ENCODE data around the gene PCNX2. TPM values are rescaled to one million over a fixed set of nuclear protein-coding genes. Genes with fewer than 3 reads are reported as not detected.

Gene PCNX2
- total RNA-seq, 1 experiment from 2014 or later: 15.3 TPM

DNA sequence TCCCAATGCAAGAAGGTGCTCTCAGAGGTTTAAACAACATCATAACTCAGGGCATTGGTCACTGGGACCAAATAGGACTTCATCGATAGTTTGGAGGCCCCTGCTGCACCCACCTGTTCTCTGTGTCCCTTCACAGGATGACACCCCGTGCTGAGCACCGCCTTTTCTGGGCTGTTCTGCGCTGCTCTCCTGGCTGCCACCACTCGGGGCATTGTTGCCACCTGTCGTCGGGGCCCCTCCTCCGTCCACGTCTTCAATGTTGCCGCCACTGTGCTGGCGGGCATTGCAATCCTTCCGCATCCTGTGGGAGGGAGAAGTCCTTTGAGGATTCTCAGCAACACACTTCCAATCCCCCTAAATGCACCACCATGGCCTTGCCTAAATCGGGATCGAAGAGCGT, 297.4 kb downstream of the PCNX2 start:
- DNase-seq (ENCODE audit: low read depth, low spot score) (no peak), ATAC-seq (no peak; the same call in 1 of the 2 replicates)
- H3K36me3 ChIP-seq (ENCODE audit: control insufficient read depth in 1 of 2, insufficient read depth in 2 of 2, low read length in 2 of 2): peaks cover 0 to 6% of the 10 kb centered on the region in 2 experiments; a peak in 3 of 4 replicates
- ChIA-PET RAD21 (ENCODE audit: low non-redundant PET in 1 of 2, low total read pairs in 2 of 2, uncharacterized antibody in 2 of 2, unreplicated experiment in 2 of 2) (no interaction called here), CTCF (no interaction called here), POLR2A (no interaction called here)
- no peak overlapping the region for H3K27ac ChIP-seq (ENCODE audit: low read depth, low read length)
- TF ChIP-seq POLR2A (IDR thresholded peaks at IDR 0.05; ENCODE audit: borderline replicate concordance, extremely low read depth, insufficient read depth, insufficient read length) (no peak), SRF (IDR thresholded peaks at IDR 0.05; ENCODE audit: low read depth) (no peak), FOSL1 (IDR thresholded peaks at IDR 0.05; ENCODE audit: low read depth) (no peak), EGR1 (IDR thresholded peaks at IDR 0.05; ENCODE audit: low read depth) (no peak), ZFX (IDR thresholded peaks at IDR 0.05) (no peak), CEBPB (IDR thresholded peaks at IDR 0.05; ENCODE audit: low read depth) (no peak), EZH2 (IDR thresholded peaks at IDR 0.05) (no peak), CBX3 (IDR thresholded peaks at IDR 0.05; ENCODE audit: low read depth) (no peak), SP1 (IDR thresholded peaks at IDR 0.05; ENCODE audit: low read depth) (no peak), ZNF274 (IDR thresholded peaks at IDR 0.05; ENCODE audit: low read depth, low read length) (no peak), TCF7L2 (IDR thresholded peaks at IDR 0.05; ENCODE audit: borderline replicate concordance, extremely low read depth, insufficient read depth, insufficient read length) (no peak), YY1 (IDR thresholded peaks at IDR 0.05; ENCODE audit: extremely low read depth, insufficient replicate concordance, low read depth, low read length) (no peak)
- TF ChIP-seq, protein P1, sequence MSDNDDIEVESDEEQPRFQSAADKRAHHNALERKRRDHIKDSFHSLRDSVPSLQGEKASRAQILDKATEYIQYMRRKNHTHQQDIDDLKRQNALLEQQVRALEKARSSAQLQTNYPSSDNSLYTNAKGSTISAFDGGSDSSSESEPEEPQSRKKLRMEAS (IDR thresholded peaks at IDR 0.05): no peak
- TF ChIP-seq, protein P2, sequence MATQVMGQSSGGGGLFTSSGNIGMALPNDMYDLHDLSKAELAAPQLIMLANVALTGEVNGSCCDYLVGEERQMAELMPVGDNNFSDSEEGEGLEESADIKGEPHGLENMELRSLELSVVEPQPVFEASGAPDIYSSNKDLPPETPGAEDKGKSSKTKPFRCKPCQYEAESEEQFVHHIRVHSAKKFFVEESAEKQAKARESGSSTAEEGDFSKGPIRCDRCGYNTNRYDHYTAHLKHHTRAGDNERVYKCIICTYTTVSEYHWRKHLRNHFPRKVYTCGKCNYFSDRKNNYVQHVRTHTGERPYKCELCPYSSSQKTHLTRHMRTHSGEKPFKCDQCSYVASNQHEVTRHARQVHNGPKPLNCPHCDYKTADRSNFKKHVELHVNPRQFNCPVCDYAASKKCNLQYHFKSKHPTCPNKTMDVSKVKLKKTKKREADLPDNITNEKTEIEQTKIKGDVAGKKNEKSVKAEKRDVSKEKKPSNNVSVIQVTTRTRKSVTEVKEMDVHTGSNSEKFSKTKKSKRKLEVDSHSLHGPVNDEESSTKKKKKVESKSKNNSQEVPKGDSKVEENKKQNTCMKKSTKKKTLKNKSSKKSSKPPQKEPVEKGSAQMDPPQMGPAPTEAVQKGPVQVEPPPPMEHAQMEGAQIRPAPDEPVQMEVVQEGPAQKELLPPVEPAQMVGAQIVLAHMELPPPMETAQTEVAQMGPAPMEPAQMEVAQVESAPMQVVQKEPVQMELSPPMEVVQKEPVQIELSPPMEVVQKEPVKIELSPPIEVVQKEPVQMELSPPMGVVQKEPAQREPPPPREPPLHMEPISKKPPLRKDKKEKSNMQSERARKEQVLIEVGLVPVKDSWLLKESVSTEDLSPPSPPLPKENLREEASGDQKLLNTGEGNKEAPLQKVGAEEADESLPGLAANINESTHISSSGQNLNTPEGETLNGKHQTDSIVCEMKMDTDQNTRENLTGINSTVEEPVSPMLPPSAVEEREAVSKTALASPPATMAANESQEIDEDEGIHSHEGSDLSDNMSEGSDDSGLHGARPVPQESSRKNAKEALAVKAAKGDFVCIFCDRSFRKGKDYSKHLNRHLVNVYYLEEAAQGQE (IDR thresholded peaks at IDR 0.05; ENCODE audit: low read depth): no peak
- TF ChIP-seq, protein P3, sequence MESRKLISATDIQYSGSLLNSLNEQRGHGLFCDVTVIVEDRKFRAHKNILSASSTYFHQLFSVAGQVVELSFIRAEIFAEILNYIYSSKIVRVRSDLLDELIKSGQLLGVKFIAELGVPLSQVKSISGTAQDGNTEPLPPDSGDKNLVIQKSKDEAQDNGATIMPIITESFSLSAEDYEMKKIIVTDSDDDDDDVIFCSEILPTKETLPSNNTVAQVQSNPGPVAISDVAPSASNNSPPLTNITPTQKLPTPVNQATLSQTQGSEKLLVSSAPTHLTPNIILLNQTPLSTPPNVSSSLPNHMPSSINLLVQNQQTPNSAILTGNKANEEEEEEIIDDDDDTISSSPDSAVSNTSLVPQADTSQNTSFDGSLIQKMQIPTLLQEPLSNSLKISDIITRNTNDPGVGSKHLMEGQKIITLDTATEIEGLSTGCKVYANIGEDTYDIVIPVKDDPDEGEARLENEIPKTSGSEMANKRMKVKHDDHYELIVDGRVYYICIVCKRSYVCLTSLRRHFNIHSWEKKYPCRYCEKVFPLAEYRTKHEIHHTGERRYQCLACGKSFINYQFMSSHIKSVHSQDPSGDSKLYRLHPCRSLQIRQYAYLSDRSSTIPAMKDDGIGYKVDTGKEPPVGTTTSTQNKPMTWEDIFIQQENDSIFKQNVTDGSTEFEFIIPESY (IDR thresholded peaks at IDR 0.05; ENCODE audit: extremely low read depth, insufficient replicate concordance, low read length): no peak
- TF ChIP-seq, protein P4, sequence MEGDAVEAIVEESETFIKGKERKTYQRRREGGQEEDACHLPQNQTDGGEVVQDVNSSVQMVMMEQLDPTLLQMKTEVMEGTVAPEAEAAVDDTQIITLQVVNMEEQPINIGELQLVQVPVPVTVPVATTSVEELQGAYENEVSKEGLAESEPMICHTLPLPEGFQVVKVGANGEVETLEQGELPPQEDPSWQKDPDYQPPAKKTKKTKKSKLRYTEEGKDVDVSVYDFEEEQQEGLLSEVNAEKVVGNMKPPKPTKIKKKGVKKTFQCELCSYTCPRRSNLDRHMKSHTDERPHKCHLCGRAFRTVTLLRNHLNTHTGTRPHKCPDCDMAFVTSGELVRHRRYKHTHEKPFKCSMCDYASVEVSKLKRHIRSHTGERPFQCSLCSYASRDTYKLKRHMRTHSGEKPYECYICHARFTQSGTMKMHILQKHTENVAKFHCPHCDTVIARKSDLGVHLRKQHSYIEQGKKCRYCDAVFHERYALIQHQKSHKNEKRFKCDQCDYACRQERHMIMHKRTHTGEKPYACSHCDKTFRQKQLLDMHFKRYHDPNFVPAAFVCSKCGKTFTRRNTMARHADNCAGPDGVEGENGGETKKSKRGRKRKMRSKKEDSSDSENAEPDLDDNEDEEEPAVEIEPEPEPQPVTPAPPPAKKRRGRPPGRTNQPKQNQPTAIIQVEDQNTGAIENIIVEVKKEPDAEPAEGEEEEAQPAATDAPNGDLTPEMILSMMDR (IDR thresholded peaks at IDR 0.05 in 2 of 3, conservative IDR thresholded peaks at IDR 0.05 in 1 of 3; ENCODE audit: borderline replicate concordance in 1 of 3, insufficient read depth in 1 of 3, low read depth in 2 of 3, low read length in 2 of 3): no peak
- TF ChIP-seq, protein P5, sequence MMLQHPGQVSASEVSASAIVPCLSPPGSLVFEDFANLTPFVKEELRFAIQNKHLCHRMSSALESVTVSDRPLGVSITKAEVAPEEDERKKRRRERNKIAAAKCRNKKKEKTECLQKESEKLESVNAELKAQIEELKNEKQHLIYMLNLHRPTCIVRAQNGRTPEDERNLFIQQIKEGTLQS (IDR thresholded peaks at IDR 0.05): no peak
- H2AFZ ChIP-seq (ENCODE audit: low read depth, low read length, poor library complexity, severe bottlenecking): no peak overlapping the region
- no peak overlapping the region for H3K4me3 ChIP-seq (replicated peaks in 1 of 2; ENCODE audit: low read depth in 1 of 2, low read length in 2 of 2)
- H3K27me3 ChIP-seq (ENCODE audit: insufficient read depth, low read length): no peaks in the 10 kb centered on the region
- no peaks in the 10 kb centered on the region for H3K9me2 ChIP-seq (ENCODE audit: insufficient read depth)
- peaks cover 4 to 5% of the 10 kb centered on the region in 2 experiments; a peak in 2 of 4 replicates for H3K9me3 ChIP-seq (ENCODE audit: control insufficient read depth in 1 of 2, insufficient read depth in 1 of 2, low read depth in 1 of 2, low read length in 2 of 2)
- no peak overlapping the region for H3K4me2 ChIP-seq (ENCODE audit: low read length)
- no peaks in the 10 kb centered on the region for H3K79me2 ChIP-seq (ENCODE audit: insufficient read depth, low read length)
- no TSS peak for BruUV-seq (replicated peaks)
- intact Hi-C loops (cut with micrococcal nuclease): no loop called here
- H4K20me1 ChIP-seq (ENCODE audit: insufficient read depth): no peaks in the 10 kb centered on the region
- H3K4me1 ChIP-seq (ENCODE audit: control insufficient read depth in 1 of 2, insufficient read depth in 2 of 2, low read length in 2 of 2): no peaks in the 10 kb centered on the region
- H3K9ac ChIP-seq (ENCODE audit: low read length): no peak overlapping the region

Data from HCT116 (cell line).